GM19397 (cell line): ENCODE data around the gene SMIM22.

Experiments
- ATAC-seq: cut with Tn5 transposase; IDR thresholded peaks from one replicate; pipeline ENCODE4 v1.9.1; 2021; ENCODE audit warnings: mild to moderate bottlenecking, moderate library complexity; ENCODE audit not compliant: unreplicated experiment

The SMIM22 gene

GRCh38 chr16:4795828-4796572 is 831 bp downstream of the SMIM22 start:
- ATAC-seq = no peak

GRCh38 chr16:4796982-4797804 is 2.0 kb downstream of the SMIM22 start:
- ATAC-seq = no peak

GRCh38 chr16:4797805-4798252 is 2.7 kb downstream of the SMIM22 start:
- no peak for ATAC-seq

GRCh38 chr16:4798456-4798855 is 3.3 kb downstream of the SMIM22 start:
- ATAC-seq = no peak

- ATAC-seq = no peak
Measured at GRCh38 chr16:4799171-4799855, 4.1 kb downstream of the SMIM22 start.

- ATAC-seq = no peak
Measured at GRCh38 chr16:4800290-4801041, 5.3 kb downstream of the SMIM22 start.

- ATAC-seq = no peak
Measured at GRCh38 chr16:4801051-4801961, 6.1 kb downstream of the SMIM22 start.

- peak; percentile 52 for ATAC-seq
Measured at GRCh38 chr16:4801962-4802658, 6.9 kb downstream of the SMIM22 start, which contains the start of gene ROGDI. ROGDI (minus strand) TSS chr16:4802633; CDS start chr16:4802571, 62 bp downstream.

- peak; percentile 88 for ATAC-seq
Measured at GRCh38 chr16:4802659-4803287, 7.6 kb downstream of the SMIM22 start.

GRCh38 chr16:4803401-4803844 is 8.3 kb downstream of the SMIM22 start:
- no peak for ATAC-seq

- no peak for ATAC-seq
Measured at GRCh38 chr16:4803898-4804762, 9.0 kb downstream of the SMIM22 start.

GRCh38 chr16:4805231-4805630 is 10.1 kb downstream of the SMIM22 start:
- no peak for ATAC-seq

GRCh38 chr16:4806280-4806679 is 11.1 kb downstream of the SMIM22 start:
- ATAC-seq = no peak

GRCh38 chr16:4811242-4811641 is 16.1 kb downstream of the SMIM22 start:
- ATAC-seq = no peak

- ATAC-seq = no peak
Measured at GRCh38 chr16:4811773-4812172, 16.6 kb downstream of the SMIM22 start.

GRCh38 chr16:4813251-4814003 is 18.3 kb downstream of the SMIM22 start:
- ATAC-seq = no peak

GRCh38 chr16:4814046-4814445 is 18.9 kb downstream of the SMIM22 start:
- ATAC-seq = no peak
